GM12872 (cell line): ENCODE measurements around the gene GFOD1.

ENCODE experiments used
- CTCF ChIP-seq: IDR thresholded peaks from 3 replicates; pipeline ENCODE4 v1.5.1; 2011; ENCODE audit warnings: low read depth, mild to moderate bottlenecking, low read length, moderate library complexity; ENCODE audit not compliant: insufficient read depth

The GFOD1 gene

GRCh38 chr6:13419422-13420195, 67.8 kb downstream of the GFOD1 start:
- TF ChIP-seq CTCF: 0 out of 3 replicates have a peak, but pooled peaks have one; percentile 5

DNA sequence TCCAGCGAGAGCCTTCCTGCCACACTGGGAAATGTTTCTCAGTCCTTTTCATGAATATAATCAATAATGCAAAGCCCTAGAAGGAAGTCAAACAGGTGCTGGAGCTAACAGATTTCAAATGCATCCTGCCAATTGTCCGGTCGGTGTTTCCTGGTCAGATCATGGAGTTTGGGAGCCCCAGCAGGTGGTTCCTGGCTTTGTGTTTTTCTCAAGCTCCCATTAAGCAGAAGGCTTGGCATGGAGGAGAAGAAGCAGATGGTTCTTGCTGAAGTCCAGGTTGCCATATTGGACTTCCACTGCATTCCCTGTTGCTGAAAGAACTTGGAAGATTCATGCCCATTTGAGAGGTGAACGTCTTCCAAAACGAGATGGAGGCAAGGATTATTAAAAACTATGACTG, 68.6 kb downstream of the GFOD1 start:
- no peak for TF ChIP-seq CTCF

DNA sequence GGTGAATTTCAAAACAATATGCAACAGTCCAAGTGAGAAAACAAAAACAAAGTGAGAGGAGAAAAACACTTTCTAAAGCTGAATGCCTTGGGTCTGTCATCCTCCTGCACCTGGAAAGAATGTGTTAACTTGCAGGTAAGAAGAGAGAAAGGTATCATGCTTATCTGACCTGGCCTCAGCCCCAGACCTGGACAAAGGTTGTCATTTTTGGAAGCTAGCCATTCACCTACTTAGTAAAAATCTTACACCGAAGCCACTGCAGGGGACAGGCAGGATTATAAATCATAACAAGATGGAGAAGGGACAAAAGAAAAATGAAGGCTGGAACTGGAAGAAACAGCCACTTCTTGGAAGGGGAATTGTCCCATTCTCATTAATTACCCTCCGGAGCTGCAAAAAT, 69.4 kb downstream of the GFOD1 start:
- no peak for TF ChIP-seq CTCF

- TF ChIP-seq CTCF: no peak
These were observed 70.0 kb downstream of the GFOD1 start for GRCh38 chr6:13417431-13417830.

DNA sequence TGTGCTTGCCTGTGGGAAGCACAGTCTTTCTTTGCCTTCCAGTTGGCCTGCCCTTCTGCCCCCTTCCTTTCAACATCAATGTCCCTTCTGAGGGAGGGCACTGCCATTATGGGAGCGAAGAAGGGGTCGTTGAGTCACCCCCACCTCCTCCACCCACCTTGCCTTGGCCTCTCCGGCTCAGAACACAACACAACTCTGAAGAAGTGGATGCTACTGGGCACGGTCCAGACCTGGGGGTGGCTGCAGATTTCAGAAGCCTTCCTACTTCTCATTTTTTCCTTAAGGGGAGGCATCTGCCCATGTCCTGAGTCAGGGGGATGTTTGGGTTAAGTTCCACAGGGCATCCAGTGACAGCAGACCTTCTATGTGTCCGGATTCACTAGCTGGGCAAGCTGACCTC, 72.1 kb downstream of the GFOD1 start:
- TF ChIP-seq CTCF: no peak

- no peak for TF ChIP-seq CTCF
These were observed 73.4 kb downstream of the GFOD1 start for GRCh38 chr6:13413900-13414555.

DNA sequence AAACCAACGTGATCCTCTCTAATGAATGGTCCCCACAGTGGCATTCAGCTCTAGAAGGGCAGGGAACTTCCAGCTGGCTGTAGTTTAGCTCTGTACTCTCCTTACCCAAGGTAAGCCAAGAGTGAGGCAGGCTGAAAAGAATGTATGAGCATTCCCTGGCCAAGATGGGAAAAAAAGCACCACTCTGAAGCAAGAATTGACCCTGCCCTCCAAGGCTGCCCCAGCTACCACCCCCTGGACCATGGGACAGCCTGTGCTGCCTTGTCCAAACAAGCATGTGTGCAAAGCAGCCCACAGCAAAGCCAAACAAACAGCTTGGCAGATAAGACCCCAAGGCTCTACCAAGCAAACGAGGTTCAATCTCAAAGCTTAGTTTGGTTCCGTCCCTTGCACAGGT, 73.9 kb downstream of the GFOD1 start:
- no peak for TF ChIP-seq CTCF
